Rectal smooth muscle tissue (tissue), 1 donor: ENCODE results near the gene GDF10.

Experiments
- H3K27ac ChIP-seq: one replicate; pipeline ENCODE4 v1.7.0; 2013; ENCODE audit warnings: low read depth, low read length, inconsistent platforms
- H3K27me3 ChIP-seq: one replicate; pipeline ENCODE4 v1.7.0; 2013; ENCODE audit warnings: low read length; ENCODE audit not compliant: control insufficient read depth, insufficient read depth
- H3K36me3 ChIP-seq: one replicate; pipeline ENCODE4 v1.7.0; 2013; ENCODE audit warnings: low read length; ENCODE audit not compliant: control insufficient read depth, insufficient read depth
- H3K4me1 ChIP-seq: one replicate; pipeline ENCODE4 v1.7.0; 2013; ENCODE audit warnings: low read length; ENCODE audit not compliant: control insufficient read depth, insufficient read depth
- H3K4me3 ChIP-seq: one replicate; pipeline ENCODE4 v1.7.0; 2013; ENCODE audit warnings: low read length
- H3K9ac ChIP-seq: one replicate; pipeline ENCODE4 v1.7.0; 2013; ENCODE audit warnings: low read length

Gene GDF10

DNA sequence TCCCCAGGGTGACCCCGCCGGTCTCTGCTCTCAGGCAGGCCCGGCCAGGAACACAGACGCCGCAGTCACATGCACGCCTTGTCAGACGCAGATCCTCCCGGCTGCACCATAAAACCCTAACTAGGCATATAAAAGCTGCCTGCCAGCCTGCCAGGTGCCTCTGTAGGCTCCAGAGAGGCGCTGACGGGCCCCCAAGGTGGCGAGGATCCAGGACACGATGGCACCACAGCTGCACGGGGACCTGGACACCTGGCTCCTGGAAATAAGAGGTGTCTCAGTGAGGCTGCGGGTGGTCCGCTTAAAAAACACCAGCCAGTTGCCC, 21.9 kb upstream of the GDF10 start:
- H3K27me3 ChIP-seq, result no peaks in the 10 kb centered on the region
- no peaks in the 10 kb centered on the region for H3K4me1 ChIP-seq
- no peak overlapping the region for H3K9ac ChIP-seq
- H3K36me3 ChIP-seq, result no peaks in the 10 kb centered on the region
- H3K4me3 ChIP-seq, result no peak overlapping the region
- no peak overlapping the region for H3K27ac ChIP-seq

DNA sequence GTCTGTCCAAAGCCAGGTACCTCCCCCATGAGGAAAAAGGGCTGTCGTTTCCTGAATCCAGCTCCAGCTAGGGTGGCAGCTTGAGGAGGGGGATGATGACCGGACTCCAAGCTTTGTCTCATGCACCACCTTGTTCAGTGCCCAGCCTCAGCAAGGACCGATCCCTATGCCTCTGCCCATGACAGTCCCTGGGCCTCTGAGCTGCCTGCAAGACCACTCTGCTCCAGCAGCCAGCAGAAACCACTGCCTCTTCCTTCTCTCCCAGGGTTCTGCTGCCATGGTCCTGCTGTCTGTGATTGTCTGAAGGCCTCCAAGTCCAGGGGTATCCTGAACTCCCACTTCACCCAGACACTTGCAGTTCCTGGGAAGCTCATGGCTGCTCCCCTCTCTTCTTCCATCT, 21.3 kb upstream of the GDF10 start:
- Histone ChIP-seq H3K4me3 (no peak overlapping the region), H3K4me1 (no peaks in the 10 kb centered on the region), H3K9ac (no peak overlapping the region), H3K36me3 (no peaks in the 10 kb centered on the region), H3K27ac (no peak overlapping the region), H3K27me3 (no peaks in the 10 kb centered on the region)

DNA sequence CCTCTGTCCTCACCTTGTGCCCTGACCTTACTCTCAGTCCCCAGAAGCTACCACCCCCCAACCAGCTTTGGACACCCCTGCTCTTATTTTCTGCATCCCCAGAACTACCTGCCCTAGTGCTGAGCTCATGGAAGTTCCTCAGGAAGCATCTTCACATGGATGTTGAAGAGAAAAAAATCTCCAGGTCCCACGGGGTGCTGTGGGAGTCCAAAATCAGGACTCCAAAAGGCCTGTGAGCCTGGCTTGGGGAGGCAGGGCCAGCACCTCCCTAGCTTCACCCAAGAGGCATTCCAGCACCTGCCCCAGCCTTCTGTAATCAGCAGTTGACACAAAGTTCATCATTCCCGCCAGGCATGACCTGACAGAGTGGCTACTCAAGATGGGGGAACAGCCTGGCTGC, 20.7 kb upstream of the GDF10 start:
- Histone ChIP-seq H3K27ac (no peak overlapping the region), H3K27me3 (no peaks in the 10 kb centered on the region), H3K9ac (no peak overlapping the region), H3K4me1 (no peaks in the 10 kb centered on the region), H3K36me3 (no peaks in the 10 kb centered on the region), H3K4me3 (no peak overlapping the region)

DNA sequence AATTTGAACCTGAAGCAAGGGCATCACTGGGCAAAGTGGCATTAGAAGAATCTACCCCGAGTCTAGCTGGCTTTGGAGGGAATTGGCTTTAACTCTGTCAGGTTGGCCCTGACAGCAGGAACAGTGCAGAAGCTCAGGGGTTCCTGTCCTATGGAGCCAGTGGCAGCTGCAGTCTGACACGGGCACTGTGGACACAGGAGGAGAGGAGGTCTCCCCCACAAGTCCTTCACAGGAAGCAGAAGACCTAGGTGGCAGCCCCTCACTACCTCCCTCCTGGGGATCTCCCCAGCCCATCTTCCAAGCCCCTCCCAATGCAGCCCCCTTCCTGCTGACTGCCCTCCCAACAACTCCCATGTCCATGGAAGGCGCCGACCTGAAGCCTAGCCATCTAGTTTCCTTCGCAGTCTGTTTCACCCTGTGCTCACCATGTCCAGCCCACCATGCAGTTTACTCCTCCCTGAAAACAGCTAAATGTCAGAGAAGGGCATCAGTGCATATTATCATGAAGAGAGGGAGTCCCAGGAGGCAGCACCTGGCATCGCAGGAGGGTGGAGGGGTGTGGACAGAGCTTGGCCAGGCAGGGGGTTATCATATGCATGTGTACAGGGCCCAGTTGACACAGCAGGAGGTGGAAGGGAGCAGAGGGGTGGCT, 17.9 kb upstream of the GDF10 start:
- no peaks in the 10 kb centered on the region for H3K36me3 ChIP-seq
- H3K4me1 ChIP-seq, result no peaks in the 10 kb centered on the region
- no peak overlapping the region for H3K9ac ChIP-seq
- H3K4me3 ChIP-seq, result no peak overlapping the region
- no peaks in the 10 kb centered on the region for H3K27me3 ChIP-seq
- H3K27ac ChIP-seq, result no peak overlapping the region

DNA sequence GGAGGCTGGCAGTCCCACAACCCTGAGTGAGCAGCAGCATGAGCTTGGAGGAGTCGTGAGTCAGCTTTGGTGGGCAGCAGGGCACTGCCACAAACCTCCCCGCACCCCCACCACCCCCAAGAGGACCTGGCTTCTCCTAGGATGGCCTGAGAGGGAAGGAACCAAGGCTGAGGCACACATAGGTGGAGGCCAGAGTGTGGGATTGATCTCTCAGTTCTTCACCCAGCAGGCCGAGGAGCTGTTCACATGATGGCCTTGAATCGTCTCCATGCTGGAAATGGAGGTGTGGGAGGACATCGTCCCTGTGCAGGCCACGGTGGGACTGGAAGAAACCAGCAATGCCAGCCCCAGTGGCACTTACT, 17.4 kb upstream of the GDF10 start:
- Histone ChIP-seq H3K27ac (no peak overlapping the region), H3K27me3 (no peaks in the 10 kb centered on the region), H3K4me1 (no peaks in the 10 kb centered on the region), H3K36me3 (no peaks in the 10 kb centered on the region), H3K9ac (no peak overlapping the region), H3K4me3 (no peak overlapping the region)

DNA sequence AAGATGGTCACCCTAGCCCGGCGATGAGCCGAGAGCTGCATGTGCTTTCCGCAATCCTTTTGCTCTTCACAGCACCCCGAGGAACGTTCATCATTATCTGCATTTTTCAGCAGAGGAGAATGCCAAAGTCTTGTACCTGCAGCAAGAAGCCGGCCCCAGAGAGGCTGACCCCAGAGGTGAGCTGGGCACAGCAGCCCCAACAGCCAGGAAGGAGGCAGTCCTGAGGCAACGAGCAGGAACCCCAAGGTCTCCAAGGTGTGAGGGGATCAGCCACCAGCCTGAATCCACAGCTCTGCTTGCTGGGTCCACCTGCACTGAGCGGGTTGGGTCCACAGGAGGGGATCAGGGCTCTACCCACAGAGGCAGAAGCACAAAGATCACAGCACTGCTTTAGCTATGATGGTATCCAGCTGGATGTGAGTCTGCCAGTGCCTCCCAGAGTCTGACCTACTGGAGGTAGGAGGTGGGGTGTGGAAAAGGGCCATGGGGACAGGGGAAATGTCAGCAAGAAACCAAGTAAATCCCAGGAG, 16.8 kb upstream of the GDF10 start:
- no peak overlapping the region for H3K4me3 ChIP-seq
- no peaks in the 10 kb centered on the region for H3K4me1 ChIP-seq
- no peak overlapping the region for H3K27ac ChIP-seq
- no peaks in the 10 kb centered on the region for H3K36me3 ChIP-seq
- no peaks in the 10 kb centered on the region for H3K27me3 ChIP-seq
- H3K9ac ChIP-seq, result no peak overlapping the region

DNA sequence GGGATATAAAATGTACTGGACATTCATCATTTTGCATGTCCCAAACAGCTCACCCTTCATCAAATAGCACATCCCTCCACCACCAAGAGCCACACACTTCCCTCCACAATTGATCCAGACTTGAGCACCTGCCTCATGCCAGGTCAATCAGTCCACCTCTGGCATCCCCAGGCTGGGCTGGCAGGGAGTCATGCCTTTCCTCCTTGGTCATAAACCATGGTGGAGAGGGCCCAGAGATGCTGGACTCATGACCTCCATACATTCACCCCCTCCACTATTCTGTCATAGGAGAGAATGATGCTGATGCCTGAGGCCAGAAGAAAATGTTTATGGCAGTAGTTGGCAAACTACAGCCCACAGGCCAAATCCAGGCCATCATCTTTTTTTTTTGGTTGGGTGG, 16.1 kb upstream of the GDF10 start:
- no peak overlapping the region for H3K9ac ChIP-seq
- no peaks in the 10 kb centered on the region for H3K27me3 ChIP-seq
- H3K36me3 ChIP-seq, result no peaks in the 10 kb centered on the region
- H3K4me1 ChIP-seq, result no peaks in the 10 kb centered on the region
- no peak overlapping the region for H3K27ac ChIP-seq
- no peak overlapping the region for H3K4me3 ChIP-seq

DNA sequence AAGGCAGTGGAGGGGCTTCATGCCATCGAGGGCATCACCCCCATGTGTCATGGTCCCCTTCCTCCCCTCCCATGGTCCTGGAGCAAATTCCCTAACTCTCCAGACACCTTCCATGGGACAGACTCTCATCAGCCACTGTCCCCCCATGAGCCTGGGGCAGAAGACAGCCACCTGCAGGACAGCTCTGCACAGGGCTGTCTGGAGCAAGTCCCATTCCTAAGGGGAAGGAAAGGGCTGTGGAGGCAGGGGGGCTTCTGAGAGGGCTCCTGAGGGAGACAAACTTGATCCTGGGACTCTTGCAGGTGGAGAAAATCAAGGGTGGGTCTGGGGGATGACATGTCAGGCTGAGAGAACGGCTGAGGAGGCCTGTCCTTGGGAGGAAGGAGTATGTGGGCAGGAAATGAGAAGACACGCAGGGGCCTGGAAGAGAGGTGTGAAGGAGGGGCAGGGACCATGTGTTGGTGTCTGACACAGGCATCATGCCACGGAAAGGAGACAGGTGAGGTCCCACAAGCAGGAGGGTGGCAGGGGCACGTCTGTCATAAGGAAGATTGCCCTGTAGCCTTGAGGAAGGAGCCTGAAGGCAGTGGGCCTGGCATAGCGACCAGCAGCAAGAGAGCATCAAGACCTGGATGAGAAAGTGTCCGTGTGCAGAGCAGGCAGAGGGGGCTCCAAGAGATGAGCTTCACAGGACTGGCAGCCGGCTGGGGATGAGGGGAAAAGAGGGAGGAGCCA, 14.4 kb upstream of the GDF10 start:
- no peaks in the 10 kb centered on the region for H3K27me3 ChIP-seq
- no peak overlapping the region for H3K9ac ChIP-seq
- no peak overlapping the region for H3K4me3 ChIP-seq
- no peaks in the 10 kb centered on the region for H3K36me3 ChIP-seq
- no peak overlapping the region for H3K27ac ChIP-seq
- no peaks in the 10 kb centered on the region for H3K4me1 ChIP-seq

DNA sequence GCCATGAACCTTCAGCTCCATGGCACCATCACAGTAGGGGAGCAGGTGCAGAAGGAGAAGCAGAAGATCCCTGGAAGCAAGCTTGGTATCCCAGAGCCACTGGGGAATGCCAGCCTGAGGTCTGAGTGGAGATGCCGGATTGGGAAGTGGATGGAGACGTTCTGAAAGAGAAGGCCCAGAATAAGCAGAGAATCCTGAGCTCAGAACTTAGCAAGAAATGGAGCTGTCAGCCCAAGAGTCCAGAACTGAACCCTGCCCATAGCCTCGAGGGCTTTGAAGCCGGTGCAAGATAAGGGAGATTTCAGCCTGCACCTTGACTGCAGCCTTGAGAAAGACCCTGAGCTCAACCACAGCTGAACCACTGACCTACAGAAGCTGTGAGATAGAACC, 13.9 kb upstream of the GDF10 start:
- H3K4me1 ChIP-seq, result no peaks in the 10 kb centered on the region
- H3K4me3 ChIP-seq, result no peak overlapping the region
- H3K9ac ChIP-seq, result no peak overlapping the region
- H3K36me3 ChIP-seq, result no peaks in the 10 kb centered on the region
- H3K27ac ChIP-seq, result no peak overlapping the region
- no peaks in the 10 kb centered on the region for H3K27me3 ChIP-seq

DNA sequence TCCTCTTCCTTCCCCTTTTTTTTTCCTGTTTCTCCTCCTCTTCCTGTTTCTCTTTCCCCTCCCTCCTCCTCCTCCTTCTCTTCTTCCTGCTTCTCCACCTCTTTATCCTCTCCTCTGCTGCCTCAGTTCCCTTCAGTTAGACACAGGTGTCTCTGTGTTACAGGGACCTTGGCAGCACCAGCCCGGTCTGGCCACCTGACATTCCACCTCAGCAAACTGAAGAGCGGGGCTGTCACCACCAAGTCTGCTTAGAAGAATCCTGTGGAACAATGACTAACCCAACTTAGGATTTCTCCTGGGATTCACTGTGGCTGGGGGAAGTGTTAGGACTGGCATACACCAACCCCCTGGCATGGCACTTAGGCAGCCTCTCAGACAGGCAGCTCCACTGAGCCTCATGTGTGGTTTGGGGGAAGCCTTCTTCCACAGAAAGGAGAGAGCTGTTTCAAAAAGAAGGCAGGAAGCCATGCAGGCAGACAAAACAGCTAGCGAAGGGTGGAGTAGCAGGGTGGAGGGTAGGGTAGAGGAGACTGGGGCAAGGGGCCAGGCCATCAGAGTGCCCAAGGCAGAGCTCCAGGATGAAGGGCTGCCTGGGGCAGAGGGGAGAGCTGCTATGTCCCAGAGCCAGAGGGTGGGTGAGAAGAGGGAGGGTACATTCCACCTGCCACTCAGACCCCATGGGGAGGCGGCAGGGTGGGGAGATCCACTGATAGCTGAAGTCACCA, 13.2 kb upstream of the GDF10 start:
- H3K36me3 ChIP-seq, result no peaks in the 10 kb centered on the region
- H3K27me3 ChIP-seq, result no peaks in the 10 kb centered on the region
- H3K9ac ChIP-seq, result no peak overlapping the region
- no peak overlapping the region for H3K27ac ChIP-seq
- H3K4me3 ChIP-seq, result no peak overlapping the region
- H3K4me1 ChIP-seq, result no peaks in the 10 kb centered on the region

DNA sequence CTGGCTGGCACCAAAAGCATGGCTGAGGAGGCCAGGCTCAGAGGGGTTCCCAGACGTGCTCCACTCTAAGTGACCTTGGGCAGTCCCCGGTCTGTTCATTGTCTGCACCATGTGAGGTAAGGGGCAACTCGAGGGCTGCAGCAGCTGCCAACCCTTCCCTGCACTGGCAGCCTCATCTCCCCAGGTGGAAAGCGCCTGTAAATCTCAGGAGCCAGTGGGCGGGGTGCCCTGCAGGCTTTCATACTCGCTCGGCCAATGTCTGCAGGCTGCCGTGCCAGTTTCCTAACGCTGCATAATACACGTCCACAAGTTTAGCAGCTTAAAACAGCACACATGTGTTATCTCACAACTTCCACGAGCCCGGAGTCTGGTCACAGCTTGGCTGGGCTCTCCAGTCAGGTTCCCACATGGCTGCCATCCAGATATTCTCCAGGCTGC, 12.6 kb upstream of the GDF10 start:
- no peak overlapping the region for H3K4me3 ChIP-seq
- no peaks in the 10 kb centered on the region for H3K4me1 ChIP-seq
- no peak overlapping the region for H3K27ac ChIP-seq
- H3K36me3 ChIP-seq, result no peaks in the 10 kb centered on the region
- H3K9ac ChIP-seq, result no peak overlapping the region
- H3K27me3 ChIP-seq, result no peaks in the 10 kb centered on the region

DNA sequence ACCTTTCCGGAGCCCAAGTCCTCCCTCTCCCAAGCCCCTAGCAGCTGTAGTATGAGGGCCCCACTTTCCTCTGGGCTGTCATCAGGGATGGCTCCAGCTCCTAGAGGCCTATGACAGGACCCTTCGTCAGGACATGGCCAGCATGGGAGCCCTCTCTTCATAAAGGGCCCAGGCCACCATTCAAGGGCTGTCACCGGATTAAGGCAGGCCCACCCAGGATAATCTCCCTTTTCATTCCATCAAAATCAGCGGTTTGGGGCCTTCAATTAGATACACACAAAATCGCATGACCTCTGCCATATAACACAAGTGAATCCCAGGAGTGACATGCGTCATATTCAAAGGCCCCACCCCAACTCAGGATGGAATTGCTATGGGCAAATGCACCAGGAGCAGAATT, 12.2 kb upstream of the GDF10 start:
- Histone ChIP-seq H3K9ac (no peak overlapping the region), H3K27ac (no peak overlapping the region), H3K4me1 (no peaks in the 10 kb centered on the region)

More for the DNA sequence above, 12.2 kb upstream of the GDF10 start:
- no peaks in the 10 kb centered on the region for H3K27me3 ChIP-seq
- no peaks in the 10 kb centered on the region for H3K36me3 ChIP-seq
- H3K4me3 ChIP-seq, result no peak overlapping the region
